Neural cell (in vitro differentiated cells): ENCODE results near the gene GJD2. TPM values are rescaled to one million over a fixed set of nuclear protein-coding genes. Genes with fewer than 3 reads are reported as not detected.

Experiments
- H2AFZ ChIP-seq: fragments of 200-600, 300-800 bp; sonication (generic), shearing (Covaris generic); 2 replicates; pipeline ENCODE4 v1.6.0; 2014; ENCODE audit warnings: low read depth, mild to moderate bottlenecking, antibody characterized with exemption, low read length, moderate library complexity
- H3F3A ChIP-seq: fragments of 200-600 bp; shearing (Covaris generic); 2 replicates; pipeline ENCODE4 v1.6.1; 2016; ENCODE audit warnings: mild to moderate bottlenecking, moderate library complexity, mixed read lengths, antibody characterized with exemption, low read length; ENCODE audit not compliant: insufficient read depth, poor library complexity, severe bottlenecking
- H3K27ac ChIP-seq: fragments of 200-600, 300-800 bp; sonication (generic), shearing (Covaris generic); 2 replicates; pipeline ENCODE4 v1.5.1; 2014; ENCODE audit warnings: mild to moderate bottlenecking, low read length, moderate library complexity
- H3K27me3 ChIP-seq: fragments of 300-800, 200-600 bp; sonication (generic), shearing (Covaris generic); 2 replicates; pipeline ENCODE4 v1.6.0; 2014; ENCODE audit warnings: mild to moderate bottlenecking, low read depth, low read length, moderate library complexity; ENCODE audit not compliant: insufficient read depth
- H3K36me3 ChIP-seq: fragments of 300-800, 200-600 bp; sonication (generic), shearing (Covaris generic); 2 replicates; pipeline ENCODE4 v1.5.1; 2014; ENCODE audit warnings: mild to moderate bottlenecking, antibody characterized with exemption, low read length, moderate library complexity; ENCODE audit not compliant: insufficient read depth
- H3K4me2 ChIP-seq: fragments of 300-800, 200-600 bp; sonication (generic), shearing (Covaris generic); 2 replicates; pipeline ENCODE4 v1.6.0; 2014; ENCODE audit warnings: mild to moderate bottlenecking, low read length
- H3K4me3 ChIP-seq: fragments of 300-800, 200-600 bp; sonication (generic), shearing (Covaris generic); 2 replicates; pipeline ENCODE4 v1.5.1; 2014; ENCODE audit warnings: mild to moderate bottlenecking, low read length, moderate library complexity
- H3K79me2 ChIP-seq: fragments of 200-600 bp; shearing (Covaris generic); replicated peaks from 2 replicates; pipeline ENCODE4 v1.6.0; 2014; ENCODE audit warnings: mild to moderate bottlenecking, low read length, moderate library complexity; ENCODE audit not compliant: insufficient read depth
- H3K9ac ChIP-seq: fragments of 300-800, 200-600 bp; sonication (generic), shearing (Covaris generic); 2 replicates; pipeline ENCODE4 v1.6.1; 2016; ENCODE audit warnings: mild to moderate bottlenecking, low read length, mixed read lengths
- H3K9me2 ChIP-seq: fragments of 200-600 bp; shearing (Covaris generic); 2 replicates; pipeline ENCODE4 v1.6.1; 2016; ENCODE audit warnings: mild to moderate bottlenecking, low read length, mixed read lengths; ENCODE audit not compliant: insufficient read depth
- H3K9me3 ChIP-seq: fragments of 200-600, 300-800 bp; sonication (generic), shearing (Covaris generic); 2 replicates; pipeline ENCODE4 v1.6.1; 2016; ENCODE audit warnings: mild to moderate bottlenecking, mixed run types, low read length, moderate library complexity, mixed read lengths
- H4K20me1 ChIP-seq: fragments of 200-600 bp; shearing (Covaris generic); 2 replicates; pipeline ENCODE4 v1.6.1; 2016; ENCODE audit warnings: mild to moderate bottlenecking, mixed run types; ENCODE audit not compliant: insufficient read depth
- EP300 ChIP-seq: fragments of 450-650 bp; conservative IDR thresholded peaks from 2 replicates; pipeline ENCODE4 v1.6.1; 2014; ENCODE audit warnings: antibody characterized with exemption, mild to moderate bottlenecking, moderate library complexity; ENCODE audit not compliant: poor library complexity, severe bottlenecking
- EZH2 ChIP-seq: fragments of 200-600, 300-800 bp; shearing (Covaris generic), sonication (generic); IDR thresholded peaks from 2 replicates; pipeline ENCODE4 v1.6.1; 2014; ENCODE audit warnings: antibody characterized with exemption, low read length, borderline replicate concordance, mild to moderate bottlenecking; ENCODE audit not compliant: insufficient read depth, poor library complexity, severe bottlenecking
- MXI1 ChIP-seq: fragments of 450-650 bp; conservative IDR thresholded peaks from 2 replicates; pipeline ENCODE4 v1.6.1; 2014; ENCODE audit warnings: antibody characterized with exemption, mild to moderate bottlenecking; ENCODE audit not compliant: poor library complexity, severe bottlenecking
- POLR2AphosphoS5 ChIP-seq: IDR thresholded peaks from 2 replicates; pipeline ENCODE4 v1.6.1; 2012
- RAD21 ChIP-seq: fragments of 450-650 bp; conservative IDR thresholded peaks from 2 replicates; pipeline ENCODE4 v1.6.1; 2014; ENCODE audit warnings: antibody characterized with exemption, mild to moderate bottlenecking, moderate library complexity
- SMC3 ChIP-seq: fragments of 450-650 bp; conservative IDR thresholded peaks from 2 replicates; pipeline ENCODE4 v1.6.1; 2014; ENCODE audit warnings: antibody characterized with exemption, mild to moderate bottlenecking, moderate library complexity; ENCODE audit not compliant: poor library complexity
- TAF1 ChIP-seq: IDR thresholded peaks from 2 replicates; pipeline ENCODE4 v1.6.1; 2012; ENCODE audit warnings: low read depth
- polyA plus RNA-seq: library from polyadenylated mRNA; depleted of rRNA; stranded (reverse); fragments of >200 nt; gene quantifications from 2 replicates; pipeline ENCODE4 v1.2.3, GENCODE V29; 2014
- TF ChIP-seq, protein P1 (sequence below): fragments of 450-650 bp; IDR thresholded peaks from 2 replicates; pipeline ENCODE4 v1.5.1; 2014; ENCODE audit warnings: antibody characterized with exemption, mild to moderate bottlenecking, moderate library complexity; ENCODE audit not compliant: poor library complexity, severe bottlenecking
- TF ChIP-seq, protein P2 (sequence below): IDR thresholded peaks from 2 replicates; pipeline ENCODE4 v1.6.1; 2012; ENCODE audit warnings: borderline replicate concordance

Gene GJD2
- polyA plus RNA-seq, 1 donor from 2014 or later = 4.6 TPM

DNA sequence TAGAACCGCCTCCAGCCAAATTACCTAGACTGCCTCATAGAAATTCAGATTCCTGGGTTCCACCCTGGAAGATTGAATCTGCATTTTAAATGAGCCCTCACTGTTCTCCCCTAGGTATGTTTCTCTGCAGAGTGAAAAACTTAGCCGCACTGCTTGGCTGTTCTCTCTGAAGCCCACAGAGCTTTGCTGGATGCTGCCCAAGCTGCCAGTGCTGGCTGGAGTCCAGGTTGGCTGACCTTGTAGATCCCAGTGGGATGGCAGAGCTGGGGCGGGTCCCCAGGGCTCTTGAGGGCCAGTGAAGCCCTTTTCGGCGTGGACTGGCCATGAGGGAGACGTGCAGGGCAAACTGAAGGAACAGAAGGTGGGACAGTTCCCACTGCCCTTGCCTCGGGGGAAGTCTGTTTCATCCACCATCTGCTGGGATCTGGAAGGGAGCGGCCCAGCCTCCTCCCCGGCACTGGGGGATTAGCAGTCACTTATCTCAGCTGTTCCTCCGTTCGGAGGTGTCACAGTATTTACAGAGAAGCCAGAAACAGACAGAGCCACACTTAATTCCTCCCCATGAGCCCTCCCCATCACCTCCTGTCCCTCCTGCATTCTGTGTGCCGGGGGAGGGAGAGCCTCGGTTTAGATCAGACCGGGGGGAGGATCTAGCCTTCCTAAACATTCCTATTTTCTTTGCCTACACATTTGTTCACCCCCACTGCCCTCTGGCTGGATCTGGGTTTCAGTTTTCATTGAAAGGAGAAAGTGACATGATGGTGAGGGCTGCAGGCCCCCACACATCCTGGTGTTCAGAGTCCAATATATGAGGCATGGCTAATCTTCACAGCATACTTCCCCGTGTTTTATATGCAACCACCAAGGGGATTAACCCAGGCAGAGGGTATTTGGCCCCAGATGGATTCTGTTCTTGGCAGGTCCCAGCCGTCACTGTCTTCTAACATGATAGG lies 44.6 kb upstream of the GJD2 start:
- Histone ChIP-seq H3K9ac (no peak overlapping the region), H3K4me2 (no peak overlapping the region), H3K36me3 (no peaks in the 10 kb centered on the region), H4K20me1 (no peaks in the 10 kb centered on the region), H3K4me3 (no peak overlapping the region), H2AFZ (no peak overlapping the region), H3K27ac (no peak overlapping the region), H3K9me3 (no peaks in the 10 kb centered on the region), H3K79me2 (no peaks in the 10 kb centered on the region), H3K27me3 (peaks cover 18% of the 10 kb centered on the region), H3K9me2 (no peaks in the 10 kb centered on the region), H3F3A (no peaks in the 10 kb centered on the region)
- TF ChIP-seq, protein P1, sequence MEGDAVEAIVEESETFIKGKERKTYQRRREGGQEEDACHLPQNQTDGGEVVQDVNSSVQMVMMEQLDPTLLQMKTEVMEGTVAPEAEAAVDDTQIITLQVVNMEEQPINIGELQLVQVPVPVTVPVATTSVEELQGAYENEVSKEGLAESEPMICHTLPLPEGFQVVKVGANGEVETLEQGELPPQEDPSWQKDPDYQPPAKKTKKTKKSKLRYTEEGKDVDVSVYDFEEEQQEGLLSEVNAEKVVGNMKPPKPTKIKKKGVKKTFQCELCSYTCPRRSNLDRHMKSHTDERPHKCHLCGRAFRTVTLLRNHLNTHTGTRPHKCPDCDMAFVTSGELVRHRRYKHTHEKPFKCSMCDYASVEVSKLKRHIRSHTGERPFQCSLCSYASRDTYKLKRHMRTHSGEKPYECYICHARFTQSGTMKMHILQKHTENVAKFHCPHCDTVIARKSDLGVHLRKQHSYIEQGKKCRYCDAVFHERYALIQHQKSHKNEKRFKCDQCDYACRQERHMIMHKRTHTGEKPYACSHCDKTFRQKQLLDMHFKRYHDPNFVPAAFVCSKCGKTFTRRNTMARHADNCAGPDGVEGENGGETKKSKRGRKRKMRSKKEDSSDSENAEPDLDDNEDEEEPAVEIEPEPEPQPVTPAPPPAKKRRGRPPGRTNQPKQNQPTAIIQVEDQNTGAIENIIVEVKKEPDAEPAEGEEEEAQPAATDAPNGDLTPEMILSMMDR = no peak
- TF ChIP-seq MXI1 (no peak), EZH2 (no peak), RAD21 (no peak), EP300 (no peak), POLR2AphosphoS5 (no peak), SMC3 (no peak)
- TF ChIP-seq, protein P2, sequence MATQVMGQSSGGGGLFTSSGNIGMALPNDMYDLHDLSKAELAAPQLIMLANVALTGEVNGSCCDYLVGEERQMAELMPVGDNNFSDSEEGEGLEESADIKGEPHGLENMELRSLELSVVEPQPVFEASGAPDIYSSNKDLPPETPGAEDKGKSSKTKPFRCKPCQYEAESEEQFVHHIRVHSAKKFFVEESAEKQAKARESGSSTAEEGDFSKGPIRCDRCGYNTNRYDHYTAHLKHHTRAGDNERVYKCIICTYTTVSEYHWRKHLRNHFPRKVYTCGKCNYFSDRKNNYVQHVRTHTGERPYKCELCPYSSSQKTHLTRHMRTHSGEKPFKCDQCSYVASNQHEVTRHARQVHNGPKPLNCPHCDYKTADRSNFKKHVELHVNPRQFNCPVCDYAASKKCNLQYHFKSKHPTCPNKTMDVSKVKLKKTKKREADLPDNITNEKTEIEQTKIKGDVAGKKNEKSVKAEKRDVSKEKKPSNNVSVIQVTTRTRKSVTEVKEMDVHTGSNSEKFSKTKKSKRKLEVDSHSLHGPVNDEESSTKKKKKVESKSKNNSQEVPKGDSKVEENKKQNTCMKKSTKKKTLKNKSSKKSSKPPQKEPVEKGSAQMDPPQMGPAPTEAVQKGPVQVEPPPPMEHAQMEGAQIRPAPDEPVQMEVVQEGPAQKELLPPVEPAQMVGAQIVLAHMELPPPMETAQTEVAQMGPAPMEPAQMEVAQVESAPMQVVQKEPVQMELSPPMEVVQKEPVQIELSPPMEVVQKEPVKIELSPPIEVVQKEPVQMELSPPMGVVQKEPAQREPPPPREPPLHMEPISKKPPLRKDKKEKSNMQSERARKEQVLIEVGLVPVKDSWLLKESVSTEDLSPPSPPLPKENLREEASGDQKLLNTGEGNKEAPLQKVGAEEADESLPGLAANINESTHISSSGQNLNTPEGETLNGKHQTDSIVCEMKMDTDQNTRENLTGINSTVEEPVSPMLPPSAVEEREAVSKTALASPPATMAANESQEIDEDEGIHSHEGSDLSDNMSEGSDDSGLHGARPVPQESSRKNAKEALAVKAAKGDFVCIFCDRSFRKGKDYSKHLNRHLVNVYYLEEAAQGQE = no peak

GRCh38 chr15:34796847-34797435 lies 42.1 kb upstream of the GJD2 start:
- Histone ChIP-seq H3F3A (no peaks in the 10 kb centered on the region), H2AFZ (no peak overlapping the region), H3K27ac (no peak overlapping the region), H3K4me2 (no peak overlapping the region), H3K9ac (no peak overlapping the region), H3K4me3 (no peak overlapping the region), H3K27me3 (peaks cover 20% of the 10 kb centered on the region), H4K20me1 (no peaks in the 10 kb centered on the region), H3K9me3 (no peaks in the 10 kb centered on the region), H3K9me2 (no peaks in the 10 kb centered on the region), H3K36me3 (no peaks in the 10 kb centered on the region), H3K79me2 (no peaks in the 10 kb centered on the region)
- TF ChIP-seq MXI1 (no peak), EP300 (no peak), TAF1 (no peak), RAD21 (no peak), EZH2 (no peak), SMC3 (no peak), POLR2AphosphoS5 (no peak)
- TF ChIP-seq, protein P1 = no peak
- TF ChIP-seq, protein P2 = no peak
